Tibial artery (tissue), 4 donors: ENCODE measurements around the gene GLYATL3.
A peak's percentile ranks its signal among the peaks of the same experiment; 100 is the strongest.

Source experiments
- DNase-seq, 2 donors: peaks; one replicate each; pipeline ENCODE4 v3.0.0-alpha.2; 2019
- H3K27ac ChIP-seq, 2 donors: fragments of 200-600 bp; sonication (generic) in 1 of 2; 1 replicate in 1 of 2; 2 replicates in 1 of 2; pipeline ENCODE4 v1.5.1; 2018 to 2019; ENCODE audit warnings: mild to moderate bottlenecking in 1 of 2
- H3K27me3 ChIP-seq, 2 donors: fragments of 200-600 bp; sonication (generic) in 1 of 2; one replicate each; pipeline versions ENCODE4 v1.5.1 to v1.6.0; 2016 to 2019
- H3K36me3 ChIP-seq, 3 donors: fragments of 200-600 bp; sonication (generic) in 2 of 3; one replicate each; pipeline ENCODE4 v1.5.1; 2016 to 2019; ENCODE audit warnings: mild to moderate bottlenecking in 2 of 3
- H3K4me1 ChIP-seq, 4 donors: fragments of 200-600 bp; sonication (generic) in 2 of 4; 1 replicate in 3 of 4; 2 replicates in 1 of 4; pipeline ENCODE4 v1.5.1; 2016 to 2019
- H3K4me3 ChIP-seq, 2 donors: fragments of 200-600 bp; sonication (generic) in 1 of 2; 1 replicate in 1 of 2; 2 replicates in 1 of 2; pipeline ENCODE4 v1.5.1; 2018 to 2019; ENCODE audit warnings: mild to moderate bottlenecking in 2 of 2
- H3K9me3 ChIP-seq, 3 donors: fragments of 200-600 bp; sonication (generic) in 1 of 3; one replicate each; pipeline ENCODE4 v1.5.1; 2016 to 2019
- CTCF ChIP-seq, 2 experiments: fragments of 200-600 bp in 1 of 2; fragments of 450-650 bp in 1 of 2; IDR thresholded peaks; one replicate each; pipeline ENCODE4 v1.5.1; 2017 to 2019; ENCODE audit warnings: antibody characterized with exemption in 2 of 2, mild to moderate bottlenecking in 1 of 2, moderate library complexity in 1 of 2
- intact Hi-C: fragments of 100-400 bp; cut with DNase I; formaldehyde crosslinking; loops from one replicate; pipeline ENCODE4 v1.15.0; 2023; ENCODE audit warnings: low total_unique reads

Gene GLYATL3

GRCh38 chr6:49499623-49500022 lies at the start of gene GLYATL3:
Gene GLYATL3, plus strand, starts transcription at chr6:49499923. Its CDS starts 12,068 bp downstream, at chr6:49511991.
- Histone ChIP-seq H3K9me3 (no peaks in the 10 kb centered on the region), H3K27me3 (no peaks in the 10 kb centered on the region), H3K4me3 (no peak within 1 kb of the TSS), H3K36me3 (peaks cover 0 to 4% (median 0%) of the 10 kb centered on the region in 3 donors), H3K4me1 (no peaks in the 10 kb centered on the region), H3K27ac (no peak within 1 kb of the TSS)
- no peak for DNase-seq
- TF ChIP-seq CTCF (IDR thresholded peaks at IDR 0.05): no peak
- intact Hi-C loops: no loop called here

GRCh38 chr6:49453221-49453620 lies 46.5 kb upstream of the GLYATL3 start:
- no peaks in the 10 kb centered on the region for H3K9me3 ChIP-seq
- no peak overlapping the region for H3K4me3 ChIP-seq
- no peaks in the 10 kb centered on the region for H3K27me3 ChIP-seq
- no peak for DNase-seq
- peaks cover 35 to 76% (median 46%) of the 10 kb centered on the region in 3 donors for H3K36me3 ChIP-seq
- no peak overlapping the region for H3K27ac ChIP-seq
- TF ChIP-seq CTCF (IDR thresholded peaks at IDR 0.05): peak in 1 of 2 experiments; percentile 16
- H3K4me1 ChIP-seq: peaks cover 0 to 8% (median 0%) of the 10 kb centered on the region in 4 donors
- intact Hi-C loops: no loop called here

- Histone ChIP-seq H3K9me3 (no peaks in the 10 kb centered on the region), H3K27ac (no peak overlapping the region), H3K4me3 (no peak overlapping the region), H3K27me3 (no peaks in the 10 kb centered on the region), H3K36me3 (peaks cover 31 to 70% (median 44%) of the 10 kb centered on the region in 3 donors), H3K4me1 (peaks cover 0 to 16% (median 8%) of the 10 kb centered on the region in 4 donors)
- intact Hi-C loops: no loop called here
- no peak for DNase-seq
- TF ChIP-seq CTCF (IDR thresholded peaks at IDR 0.05): no peak
Measured at GRCh38 chr6:49454787-49455709, 44.7 kb upstream of the GLYATL3 start.

GRCh38 chr6:49457771-49458170 lies 42.0 kb upstream of the GLYATL3 start:
- intact Hi-C loops: no loop called here
- no peak overlapping the region for H3K4me3 ChIP-seq
- TF ChIP-seq CTCF (IDR thresholded peaks at IDR 0.05): no peak
- no peaks in the 10 kb centered on the region for H3K27me3 ChIP-seq
- no peaks in the 10 kb centered on the region for H3K9me3 ChIP-seq
- peaks cover 0 to 41% (median 17%) of the 10 kb centered on the region in 4 donors for H3K4me1 ChIP-seq
- DNase-seq: no peak
- H3K27ac ChIP-seq: no peak overlapping the region
- H3K36me3 ChIP-seq: peaks cover 30 to 52% (median 31%) of the 10 kb centered on the region in 3 donors

- no peaks in the 10 kb centered on the region for H3K27me3 ChIP-seq
- no peak for TF ChIP-seq CTCF (IDR thresholded peaks at IDR 0.05)
- peak overlapping the region; percentile 86 to 87 for H3K27ac ChIP-seq
- peaks cover 7 to 16% (median 11%) of the 10 kb centered on the region in 3 donors for H3K36me3 ChIP-seq
- peak overlapping the region; percentile 61 to 71 for H3K4me3 ChIP-seq
- DNase-seq: no peak
- no peaks in the 10 kb centered on the region for H3K9me3 ChIP-seq
- peaks cover 0 to 47% (median 21%) of the 10 kb centered on the region in 4 donors for H3K4me1 ChIP-seq
- intact Hi-C loops: no loop called here
Measured at GRCh38 chr6:49462071-49462470, 37.7 kb upstream of the GLYATL3 start.
